ENCODE results near the gene SH2D3A. TPM values are rescaled to one million over a fixed set of nuclear protein-coding genes. Genes with fewer than 3 reads are reported as not detected.

The SH2D3A gene
- total and polyA plus RNA-seq, 2 of the 8 experiments (the other 6 are each of a cell fraction or from before 2014, with no cell fraction given) = 14.5 to 22.1 TPM

- no peak overlapping the region for H4K91ac ChIP-seq (replicated peaks; ENCODE audit: insufficient read length, low read length)
- WGBS, 2 experiments (ENCODE audit: extremely low coverage in 1 of 2, insufficient coverage in 1 of 2, insufficient read length in 1 of 2, insufficient replicate concordance in 2 of 2, low coverage in 1 of 2, low lambda C conversion rate in 2 of 2, missing lambda C conversion rate in 1 of 2) = 76% methylated on average over 4 of the region's 4 CpGs; no CpG with 5 or more reads in 1 of the 2 experiments
Observed at GRCh38 chr19:6787393-6787792, 20.2 kb upstream of the SH2D3A start.

More at GRCh38 chr19:6787393-6787792, 20.2 kb upstream of the SH2D3A start:
- Histone ChIP-seq H2BK12ac (ENCODE audit: low read depth, low read length) (no peak overlapping the region), H3K14ac (ENCODE audit: insufficient read length) (no peak overlapping the region), H3K9me3 (ENCODE audit: insufficient read depth in 2 of 2, low read depth in 1 of 2, low read length in 1 of 2) (peaks cover 24 to 45% of the 10 kb centered on the region in 2 experiments), H3K4ac (replicated peaks; ENCODE audit: insufficient read length, low read depth, low read length) (no peak overlapping the region), H2AK5ac (ENCODE audit: low read depth, low read length) (no peak overlapping the region), H3K79me2 (ENCODE audit: control insufficient read depth in 1 of 2, insufficient read depth in 2 of 2, low read length in 2 of 2) (no peaks in the 10 kb centered on the region), H4K5ac (ENCODE audit: insufficient read length, low read depth, low read length) (no peak overlapping the region), H3K23me2 (ENCODE audit: low read depth, low read length) (no peaks in the 10 kb centered on the region), H3K18ac (ENCODE audit: extremely low read depth, low read length) (no peak overlapping the region), H3K27me3 (replicated peaks in 1 of 4; ENCODE audit: control insufficient read depth in 3 of 4, extremely low read depth in 1 of 4, insufficient read depth in 3 of 4, low read length in 3 of 4) (no peaks in the 10 kb centered on the region), H3K23ac (ENCODE audit: insufficient read length) (no peak overlapping the region), H3K56ac (replicated peaks; ENCODE audit: insufficient read length, low read depth, low read length) (no peak overlapping the region), H2AFZ (ENCODE audit: low read length) (no peak overlapping the region), H3K79me1 (ENCODE audit: low read depth, low read length) (no peaks in the 10 kb centered on the region), H3K4me2 (ENCODE audit: insufficient read depth in 1 of 2, low read depth in 2 of 2, low read length in 2 of 2) (no peak overlapping the region), H3K4me1 (replicated peaks in 1 of 4; ENCODE audit: control insufficient read depth in 3 of 4, insufficient read depth in 4 of 4, low read length in 3 of 4) (no peaks in the 10 kb centered on the region), H3K9ac (replicated peaks in 1 of 4; ENCODE audit: extremely low read depth in 1 of 4, low read depth in 3 of 4, low read length in 3 of 4) (no peak overlapping the region), H4K8ac (ENCODE audit: extremely low read depth, insufficient read depth, low read length) (no peak overlapping the region), H2BK20ac (ENCODE audit: low read length) (no peak overlapping the region), H4K20me1 (replicated peaks in 1 of 2; ENCODE audit: control insufficient read depth in 1 of 2, insufficient read depth in 2 of 2, low read length in 2 of 2) (no peaks in the 10 kb centered on the region), H2BK5ac (ENCODE audit: low read depth, low read length) (no peak overlapping the region), H2BK15ac (ENCODE audit: low read length) (no peak overlapping the region), H2BK120ac (replicated peaks; ENCODE audit: low read depth, low read length) (no peak overlapping the region), H3K4me3 (ENCODE audit: extremely low read depth in 1 of 4, insufficient read depth in 2 of 4, low read depth in 3 of 4, low read length in 4 of 4) (no peak overlapping the region), H3K36me3 (ENCODE audit: control insufficient read depth in 2 of 4, insufficient read depth in 4 of 4, low read length in 3 of 4) (no peaks in the 10 kb centered on the region), H3K27ac (ENCODE audit: low read depth, low read length) (no peak overlapping the region)
- ChIA-PET CTCF (ENCODE audit: partially characterized antibody) (no interaction called here), POLR2A (ENCODE audit: partially characterized antibody) (interaction anchor here (1.5 kb wide), 1 partner anchor 15 kb away, joined by 3 read pairs; no protein-coding TSS in a partner anchor)
- TF ChIP-seq POLR2AphosphoS5 (IDR thresholded peaks at IDR 0.05; ENCODE audit: low read depth, low read length) (no peak), KDM4A (IDR thresholded peaks at IDR 0.05; ENCODE audit: low read depth, low read length, severe bottlenecking) (no peak)
- DNase-seq (ENCODE audit: low read depth in 1 of 2, low spot score in 2 of 2) (no peak), FAIRE-seq (no peak)

Measured in H1 (cell line).